Spinal cord (tissue), 10 donors: ENCODE measurements around the gene ISOC1. TPM values are rescaled to one million over a fixed set of nuclear protein-coding genes. Genes with fewer than 3 reads are reported as not detected.

Source experiments
- DNase-seq, 6 donors: peaks; one replicate each; pipeline versions ENCODE4 v3.0.0 to v3.0.0-alpha.2; 2013 to 2015; ENCODE audit warnings: low spot score in 6 of 6, low read depth in 4 of 6
- H3K27ac ChIP-seq: one replicate; pipeline ENCODE4 v1.5.1; 2013; ENCODE audit warnings: low read depth, low read length, control low read depth
- H3K27me3 ChIP-seq: one replicate; pipeline ENCODE4 v1.6.1; 2013; ENCODE audit warnings: low read length; ENCODE audit not compliant: control insufficient read depth, insufficient read depth
- H3K36me3 ChIP-seq: one replicate; pipeline ENCODE4 v1.6.1; 2013; ENCODE audit warnings: low read length; ENCODE audit not compliant: control insufficient read depth, insufficient read depth
- H3K4me1 ChIP-seq: one replicate; pipeline ENCODE4 v1.6.1; 2013; ENCODE audit warnings: low read length; ENCODE audit not compliant: control insufficient read depth, insufficient read depth
- H3K4me3 ChIP-seq: one replicate; pipeline ENCODE4 v1.5.1; 2013; ENCODE audit warnings: low read depth, low read length, control low read depth
- H3K9me3 ChIP-seq: one replicate; pipeline ENCODE4 v1.6.1; 2013; ENCODE audit warnings: low read length; ENCODE audit not compliant: control insufficient read depth, insufficient read depth
- WGBS: methylation state at CpG from one replicate; pipeline ENCODE4 v1.1.5; 2013; ENCODE audit warnings: missing lambda C conversion rate; ENCODE audit not compliant: insufficient coverage; 5-methylcytosine and 5-hydroxymethylcytosine counted together
- polyA plus RNA-seq, 2 donors: library from polyadenylated mRNA; unstranded; fragments of 120-200 nt; gene quantifications; one replicate each; pipeline ENCODE4 v1.2.1, GENCODE V29; 2013; ENCODE audit not compliant: insufficient read length in 2 of 2
- total RNA-seq, 2 donors: library from RNA; depleted of rRNA in 1 of 2; stranded (reverse); fragments of 120-200 nt in 1 of 2; fragments of >200 nt in 1 of 2; gene quantifications; one replicate each; pipeline versions ENCODE4 v1.2.3 to v1.2.4, GENCODE V29; 2013 to 2014
- donor health status: healthy.

Gene ISOC1
- total and polyA plus RNA-seq, 4 donors: 17.5 to 55.7 (median 38.4) TPM

GRCh38 chr5:129118826-129119225 lies 24.3 kb downstream of the ISOC1 start:
- H3K9me3 ChIP-seq: no peaks in the 10 kb centered on the region
- no CpG with 5 or more reads among the region's 2 CpGs for WGBS
- no peak overlapping the region for H3K4me3 ChIP-seq
- H3K36me3 ChIP-seq: no peaks in the 10 kb centered on the region
- H3K4me1 ChIP-seq: no peaks in the 10 kb centered on the region
- no peak overlapping the region for H3K27ac ChIP-seq
- H3K27me3 ChIP-seq: no peaks in the 10 kb centered on the region
- DNase-seq: no peak

GRCh38 chr5:129120158-129120581 lies 25.6 kb downstream of the ISOC1 start:
- H3K27ac ChIP-seq: no peak overlapping the region

GRCh38 chr5:129122560-129122959 lies 28.0 kb downstream of the ISOC1 start:
- Histone ChIP-seq H3K9me3 (no peaks in the 10 kb centered on the region), H3K4me1 (no peaks in the 10 kb centered on the region), H3K27me3 (no peaks in the 10 kb centered on the region), H3K36me3 (no peaks in the 10 kb centered on the region), H3K4me3 (no peak overlapping the region), H3K27ac (no peak overlapping the region)
- DNase-seq: no peak

More at GRCh38 chr5:129120158-129120581, 25.6 kb downstream of the ISOC1 start:
- Histone ChIP-seq H3K27me3 (no peaks in the 10 kb centered on the region), H3K9me3 (no peaks in the 10 kb centered on the region), H3K4me1 (no peaks in the 10 kb centered on the region), H3K36me3 (no peaks in the 10 kb centered on the region), H3K4me3 (no peak overlapping the region)
- WGBS: 94% methylated on average over 2 of the region's 3 CpGs
- DNase-seq: no peak

- H3K27ac ChIP-seq: no peak overlapping the region
- no peaks in the 10 kb centered on the region for H3K9me3 ChIP-seq
- H3K4me1 ChIP-seq: no peaks in the 10 kb centered on the region
- H3K36me3 ChIP-seq: no peaks in the 10 kb centered on the region
- no peaks in the 10 kb centered on the region for H3K27me3 ChIP-seq
- no peak overlapping the region for H3K4me3 ChIP-seq
- WGBS: no CpG with 5 or more reads among the region's 1 CpG
- no peak for DNase-seq
These were observed 30.1 kb downstream of the ISOC1 start for GRCh38 chr5:129124608-129125007.

GRCh38 chr5:129125819-129126218 lies 31.3 kb downstream of the ISOC1 start:
- no peak overlapping the region for H3K27ac ChIP-seq
- no peaks in the 10 kb centered on the region for H3K36me3 ChIP-seq
- H3K4me1 ChIP-seq: no peaks in the 10 kb centered on the region
- no peaks in the 10 kb centered on the region for H3K27me3 ChIP-seq
- WGBS: 88% methylated on average over 1 of the region's 2 CpGs
- no peaks in the 10 kb centered on the region for H3K9me3 ChIP-seq
- no peak overlapping the region for H3K4me3 ChIP-seq
- no peak for DNase-seq

- H3K27me3 ChIP-seq: no peaks in the 10 kb centered on the region
- no CpG with 5 or more reads among the region's 1 CpG for WGBS
These were observed 39.0 kb downstream of the ISOC1 start for GRCh38 chr5:129133553-129133952.

GRCh38 chr5:129135633-129136032 lies 41.1 kb downstream of the ISOC1 start:
- H3K4me1 ChIP-seq: no peaks in the 10 kb centered on the region
- H3K4me3 ChIP-seq: no peak overlapping the region
- no peaks in the 10 kb centered on the region for H3K27me3 ChIP-seq
- no peak overlapping the region for H3K27ac ChIP-seq
- DNase-seq: no peak
- no peaks in the 10 kb centered on the region for H3K36me3 ChIP-seq
- peaks cover 3% of the 10 kb centered on the region for H3K9me3 ChIP-seq

More at GRCh38 chr5:129133553-129133952, 39.0 kb downstream of the ISOC1 start:
- H3K27ac ChIP-seq: no peak overlapping the region
- no peaks in the 10 kb centered on the region for H3K36me3 ChIP-seq
- no peaks in the 10 kb centered on the region for H3K4me1 ChIP-seq
- H3K9me3 ChIP-seq: peaks cover 3% of the 10 kb centered on the region
- no peak for DNase-seq
- no peak overlapping the region for H3K4me3 ChIP-seq

GRCh38 chr5:129137637-129138036 lies 43.1 kb downstream of the ISOC1 start:
- DNase-seq: no peak
- H3K4me3 ChIP-seq: no peak overlapping the region

GRCh38 chr5:129141078-129141477 lies 46.5 kb downstream of the ISOC1 start:
- no peak for DNase-seq
- Histone ChIP-seq H3K36me3 (no peaks in the 10 kb centered on the region), H3K9me3 (peaks cover 3% of the 10 kb centered on the region), H3K4me3 (no peak overlapping the region), H3K27ac (no peak overlapping the region), H3K4me1 (no peaks in the 10 kb centered on the region), H3K27me3 (no peaks in the 10 kb centered on the region)
- 70% methylated on average over 2 of the region's 4 CpGs for WGBS

More at GRCh38 chr5:129137637-129138036, 43.1 kb downstream of the ISOC1 start:
- no peaks in the 10 kb centered on the region for H3K27me3 ChIP-seq
- no peak overlapping the region for H3K27ac ChIP-seq
- no peaks in the 10 kb centered on the region for H3K36me3 ChIP-seq
- H3K4me1 ChIP-seq: no peaks in the 10 kb centered on the region
- peaks cover 3% of the 10 kb centered on the region for H3K9me3 ChIP-seq

GRCh38 chr5:129141696-129142095 lies 47.1 kb downstream of the ISOC1 start:
- Histone ChIP-seq H3K36me3 (no peaks in the 10 kb centered on the region), H3K9me3 (no peaks in the 10 kb centered on the region), H3K27me3 (no peaks in the 10 kb centered on the region), H3K27ac (no peak overlapping the region), H3K4me3 (no peak overlapping the region), H3K4me1 (no peaks in the 10 kb centered on the region)
- no peak for DNase-seq
- no CpG with 5 or more reads among the region's 2 CpGs for WGBS
